ENCODE results near the gene FBXO41.

DNA sequence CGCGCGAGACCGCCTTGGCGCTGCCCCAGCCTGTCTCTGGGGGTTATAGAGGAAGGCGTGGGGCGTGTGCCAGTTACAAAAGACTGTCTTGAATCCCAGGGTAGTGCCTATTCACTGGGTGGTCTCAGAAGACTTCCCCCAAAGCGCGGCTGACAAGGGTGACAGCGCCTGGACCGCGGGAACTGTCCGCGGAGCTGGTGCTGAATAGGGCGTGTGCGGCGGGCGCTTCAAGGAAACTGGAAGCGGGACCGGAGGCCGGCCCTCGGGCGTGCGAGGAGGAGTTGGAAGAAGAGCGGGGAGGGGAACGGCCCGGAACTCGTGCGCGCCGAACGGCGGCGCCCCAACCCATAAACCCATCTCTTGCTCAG lies 6.8 kb upstream of the FBXO41 start:
- TF ChIP-seq CTCF (IDR thresholded peaks at IDR 0.05; ENCODE audit: low read length) (no peak), EZH2 (optimal IDR thresholded peaks at IDR 0.05; ENCODE audit: low read depth, low read length) (no peak), EZH2phosphoT487 (IDR thresholded peaks at IDR 0.05; ENCODE audit: low read length) (no peak)

All from MM.1S (cell line).